Endothelial cell of umbilical vein (primary cell): ENCODE data around the gene MAPKBP1.

Experiments used
- EZH2 ChIP-seq: IDR thresholded peaks from 2 replicates; pipeline ENCODE4 v1.6.1; 2012; ENCODE audit warnings: borderline replicate concordance, low read depth, mild to moderate bottlenecking, moderate library complexity, low read length, inconsistent platforms; ENCODE audit not compliant: severe bottlenecking
- JUN ChIP-seq: IDR thresholded peaks from 2 replicates; pipeline ENCODE4 v1.6.1; 2011; ENCODE audit warnings: borderline replicate concordance, low read depth; ENCODE audit not compliant: insufficient read length, insufficient read depth
- MAX ChIP-seq: IDR thresholded peaks from 2 replicates; pipeline ENCODE4 v1.6.1; 2011; ENCODE audit not compliant: insufficient read depth, insufficient read length
- POLR2A ChIP-seq: IDR thresholded peaks from 2 replicates; pipeline ENCODE4 v1.6.1; 2012; ENCODE audit warnings: low read depth, mild to moderate bottlenecking, control low read depth, low read length
- TF ChIP-seq, protein P1 (sequence below), 2 donors: IDR thresholded peaks; 1 replicate in 1 of 2; 2 replicates in 1 of 2; pipeline ENCODE4 v1.5.1; 2011; ENCODE audit warnings: low read length in 2 of 2, mild to moderate bottlenecking in 2 of 2, moderate library complexity in 2 of 2, control low read depth in 1 of 2, inconsistent platforms in 1 of 2, low read depth in 1 of 2; ENCODE audit not compliant: insufficient read depth in 1 of 2; ENCODE audit errors: extremely low read depth in 1 of 2

- TF ChIP-seq, protein P1, sequence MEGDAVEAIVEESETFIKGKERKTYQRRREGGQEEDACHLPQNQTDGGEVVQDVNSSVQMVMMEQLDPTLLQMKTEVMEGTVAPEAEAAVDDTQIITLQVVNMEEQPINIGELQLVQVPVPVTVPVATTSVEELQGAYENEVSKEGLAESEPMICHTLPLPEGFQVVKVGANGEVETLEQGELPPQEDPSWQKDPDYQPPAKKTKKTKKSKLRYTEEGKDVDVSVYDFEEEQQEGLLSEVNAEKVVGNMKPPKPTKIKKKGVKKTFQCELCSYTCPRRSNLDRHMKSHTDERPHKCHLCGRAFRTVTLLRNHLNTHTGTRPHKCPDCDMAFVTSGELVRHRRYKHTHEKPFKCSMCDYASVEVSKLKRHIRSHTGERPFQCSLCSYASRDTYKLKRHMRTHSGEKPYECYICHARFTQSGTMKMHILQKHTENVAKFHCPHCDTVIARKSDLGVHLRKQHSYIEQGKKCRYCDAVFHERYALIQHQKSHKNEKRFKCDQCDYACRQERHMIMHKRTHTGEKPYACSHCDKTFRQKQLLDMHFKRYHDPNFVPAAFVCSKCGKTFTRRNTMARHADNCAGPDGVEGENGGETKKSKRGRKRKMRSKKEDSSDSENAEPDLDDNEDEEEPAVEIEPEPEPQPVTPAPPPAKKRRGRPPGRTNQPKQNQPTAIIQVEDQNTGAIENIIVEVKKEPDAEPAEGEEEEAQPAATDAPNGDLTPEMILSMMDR (IDR thresholded peaks at IDR 0.05; ENCODE audit: extremely low read depth in 1 of 2, insufficient read depth in 1 of 2, low read depth in 1 of 2, low read length in 2 of 2) = no peak
- no peak for TF ChIP-seq POLR2A
- no peak for TF ChIP-seq EZH2
- no peak for TF ChIP-seq MAX
- TF ChIP-seq JUN = no peak
Measured at GRCh38 chr15:41840673-41841072, 66.4 kb downstream of the MAPKBP1 start.
